GM10248 (cell line): Measurements from ENCODE around the gene COL4A2.
"Not testable (repeated sequence)": the region's sequence is repeated elsewhere in the genome, so short reads cannot be mapped to it uniquely, and the experiment has no call there.

Source experiments
- CTCF ChIA-PET: fragments of 300-600 bp; sonication (Branson Sonifier 250); formaldehyde crosslinking; extraction: SDS; loops from one replicate; lab custom pipeline; 2021; ENCODE audit warnings: antibody characterized with exemption; lab: Yijun Ruan, JAX
- POLR2A ChIA-PET: fragments of 350-650 bp; sonication (Branson Sonifier 250); formaldehyde crosslinking; extraction: SDS; loops from one replicate; lab custom pipeline; 2020; ENCODE audit warnings: antibody characterized with exemption; lab: Yijun Ruan, JAX
- DNase-seq: peaks from one replicate; pipeline ENCODE4 v3.0.0; 2012; ENCODE audit errors: extremely low spot score
- CTCF ChIP-seq: IDR thresholded peaks from 2 replicates; pipeline ENCODE4 v1.5.1; 2012; ENCODE audit warnings: mild to moderate bottlenecking, low read depth; ENCODE audit errors: extremely low read depth, missing control alignments, control extremely low read depth

The COL4A2 gene

GRCh38 chr13:110480161-110480560, 173.1 kb downstream of the COL4A2 start:
- CTCF ChIA-PET, result interaction anchor here (0.9 to 2.1 kb wide), 2 partner anchors 21 to 24 kb away, joined by 4 to 7 read pairs; no protein-coding TSS in a partner anchor
- TF ChIP-seq CTCF, result no peak
- POLR2A ChIA-PET, result no interaction called here
- no peak for DNase-seq

DNA sequence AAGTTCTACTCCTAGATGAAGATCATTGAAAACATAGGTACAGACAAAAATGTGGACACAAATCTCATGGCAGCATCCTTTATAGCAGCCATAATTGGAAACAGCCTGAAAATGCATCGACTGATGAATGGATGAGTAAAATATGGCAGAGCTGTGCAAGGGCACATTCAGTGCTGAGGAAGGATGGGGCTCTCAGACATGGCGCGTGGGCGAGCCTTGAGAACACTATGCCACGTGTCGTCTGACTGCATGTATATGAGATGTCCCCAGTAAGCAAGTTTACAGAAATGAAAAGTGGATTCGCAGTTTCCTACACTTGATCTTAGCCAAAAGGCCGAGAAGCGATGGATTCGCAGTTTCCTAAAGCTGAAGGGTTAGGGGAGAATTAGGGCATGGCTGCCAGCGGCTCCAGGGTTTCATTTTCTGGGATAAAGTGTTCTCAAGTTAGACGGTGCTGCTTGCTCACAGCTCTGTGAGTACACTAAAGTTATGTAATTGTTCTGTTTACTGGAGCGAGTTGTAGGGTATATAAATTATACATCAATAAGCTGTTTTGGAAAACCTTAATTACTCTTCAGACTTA, 176.4 kb downstream of the COL4A2 start:
- no peak for TF ChIP-seq CTCF
- DNase-seq, result no peak
- CTCF ChIA-PET, result interaction anchor here (1.2 to 2.0 kb wide), 4 partner anchors 12 to 262 kb away, joined by 4 to 5 read pairs (median 4); no protein-coding TSS in a partner anchor
- POLR2A ChIA-PET, result interaction anchor here (0.5 kb wide), 1 partner anchor 11 kb away, joined by 5 read pairs; no protein-coding TSS in a partner anchor

- ChIA-PET CTCF (interaction anchor here (1.2 to 2.0 kb wide), 3 partner anchors 11 to 263 kb away, joined by 4 to 5 read pairs (median 5); no protein-coding TSS in a partner anchor), POLR2A (no interaction called here)
- no peak for TF ChIP-seq CTCF
- DNase-seq, result no peak
These were observed 177.4 kb downstream of the COL4A2 start for GRCh38 chr13:110484290-110485048.

GRCh38 chr13:110485604-110486003, 178.5 kb downstream of the COL4A2 start:
- no peak for DNase-seq
- no peak for TF ChIP-seq CTCF
- ChIA-PET CTCF (interaction anchor here (1.0 to 2.2 kb wide), 2 partner anchors 25 to 30 kb away, joined by 3 to 6 read pairs; no protein-coding TSS in a partner anchor), POLR2A (interaction anchor here (0.6 kb wide), 1 partner anchor 21 kb away, joined by 3 read pairs; no protein-coding TSS in a partner anchor)

- TF ChIP-seq CTCF, result no peak
- CTCF ChIA-PET, result interaction anchor here (1.0 to 2.2 kb wide), 2 partner anchors 24 to 31 kb away, joined by 3 to 6 read pairs; no protein-coding TSS in a partner anchor
- no peak for DNase-seq
- POLR2A ChIA-PET, result interaction anchor here (0.6 kb wide), 1 partner anchor 22 kb away, joined by 3 read pairs; no protein-coding TSS in a partner anchor
These were observed 179.1 kb downstream of the COL4A2 start for GRCh38 chr13:110486061-110486715.

GRCh38 chr13:110486880-110487279, 179.8 kb downstream of the COL4A2 start:
- POLR2A ChIA-PET, DNase-seq: not testable (repeated sequence)
- CTCF ChIA-PET, result interaction anchor here (1.0 to 2.2 kb wide), 2 partner anchors 14 to 31 kb away, joined by 3 to 6 read pairs; no protein-coding TSS in a partner anchor
